Thyroid gland (tissue), 4 donors: ENCODE results near the gene SHPK. TPM values are rescaled to one million over a fixed set of nuclear protein-coding genes. Genes with fewer than 3 reads are reported as not detected.

ENCODE experiments used
- DNase-seq, 2 donors: peaks; one replicate each; pipeline ENCODE4 v3.0.0-alpha.2; 2019
- H3K27ac ChIP-seq, 3 donors: fragments of 200-600 bp; sonication (generic); 1 replicate in 2 of 3; 2 replicates in 1 of 3; pipeline ENCODE4 v1.5.1; 2016 to 2019; ENCODE audit warnings: mild to moderate bottlenecking in 1 of 3, moderate library complexity in 1 of 3
- H3K27me3 ChIP-seq: fragments of 200-600 bp; sonication (generic); one replicate; pipeline ENCODE4 v1.5.1; 2019
- H3K36me3 ChIP-seq, 2 donors: fragments of 200-600 bp; sonication (generic); one replicate each; pipeline ENCODE4 v1.5.1; 2016 to 2019
- H3K4me1 ChIP-seq, 2 donors: fragments of 200-600 bp; sonication (generic); one replicate each; pipeline ENCODE4 v1.5.1; 2017 to 2019
- H3K4me3 ChIP-seq, 3 donors: fragments of 200-600 bp; sonication (generic); replicated peaks in 1 of 3; 1 replicate in 2 of 3; 2 replicates in 1 of 3; pipeline ENCODE4 v1.5.1; 2016; ENCODE audit warnings: mild to moderate bottlenecking in 1 of 3
- H3K9me3 ChIP-seq: fragments of 200-600 bp; sonication (generic); one replicate; pipeline ENCODE4 v1.5.1; 2017
- POLR2A ChIP-seq, 2 donors: fragments of 450-650 bp; IDR thresholded peaks; one replicate each; pipeline ENCODE4 v1.6.1; 2017; ENCODE audit warnings: antibody characterized with exemption in 2 of 2, mild to moderate bottlenecking in 2 of 2, moderate library complexity in 1 of 2
- WGBS, 2 donors: methylation state at CpG; one replicate each; pipeline ENCODE4 v1.1.5; 2017; 5-methylcytosine and 5-hydroxymethylcytosine counted together
- intact Hi-C: fragments of 100-400 bp; cut with DNase I; formaldehyde crosslinking; loops from one replicate; pipeline ENCODE4 v1.15.1; 2023
- total RNA-seq, 4 donors: library from RNA; depleted of rRNA; stranded (reverse); fragments of >200 nt; gene quantifications; one replicate each; pipeline ENCODE4 v1.2.3, GENCODE V29; 2016
- TF ChIP-seq, protein P1 (sequence below), 6 experiments: fragments of 200-600 bp in 3 of 6; fragments of 450-650 bp in 3 of 6; sonication (generic) in 3 of 6; IDR thresholded peaks; one replicate each; pipeline ENCODE4 v1.5.1; 2016 to 2019; ENCODE audit warnings: antibody characterized with exemption in 6 of 6, mild to moderate bottlenecking in 2 of 6, inconsistent platforms in 1 of 6, moderate library complexity in 1 of 6

Gene SHPK, protein sequence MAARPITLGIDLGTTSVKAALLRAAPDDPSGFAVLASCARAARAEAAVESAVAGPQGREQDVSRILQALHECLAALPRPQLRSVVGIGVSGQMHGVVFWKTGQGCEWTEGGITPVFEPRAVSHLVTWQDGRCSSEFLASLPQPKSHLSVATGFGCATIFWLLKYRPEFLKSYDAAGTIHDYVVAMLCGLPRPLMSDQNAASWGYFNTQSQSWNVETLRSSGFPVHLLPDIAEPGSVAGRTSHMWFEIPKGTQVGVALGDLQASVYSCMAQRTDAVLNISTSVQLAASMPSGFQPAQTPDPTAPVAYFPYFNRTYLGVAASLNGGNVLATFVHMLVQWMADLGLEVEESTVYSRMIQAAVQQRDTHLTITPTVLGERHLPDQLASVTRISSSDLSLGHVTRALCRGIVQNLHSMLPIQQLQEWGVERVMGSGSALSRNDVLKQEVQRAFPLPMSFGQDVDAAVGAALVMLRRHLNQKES
- total RNA-seq: 10 to 100 TPM; 16.1 to 18.4 (median 17.6) TPM

DNA sequence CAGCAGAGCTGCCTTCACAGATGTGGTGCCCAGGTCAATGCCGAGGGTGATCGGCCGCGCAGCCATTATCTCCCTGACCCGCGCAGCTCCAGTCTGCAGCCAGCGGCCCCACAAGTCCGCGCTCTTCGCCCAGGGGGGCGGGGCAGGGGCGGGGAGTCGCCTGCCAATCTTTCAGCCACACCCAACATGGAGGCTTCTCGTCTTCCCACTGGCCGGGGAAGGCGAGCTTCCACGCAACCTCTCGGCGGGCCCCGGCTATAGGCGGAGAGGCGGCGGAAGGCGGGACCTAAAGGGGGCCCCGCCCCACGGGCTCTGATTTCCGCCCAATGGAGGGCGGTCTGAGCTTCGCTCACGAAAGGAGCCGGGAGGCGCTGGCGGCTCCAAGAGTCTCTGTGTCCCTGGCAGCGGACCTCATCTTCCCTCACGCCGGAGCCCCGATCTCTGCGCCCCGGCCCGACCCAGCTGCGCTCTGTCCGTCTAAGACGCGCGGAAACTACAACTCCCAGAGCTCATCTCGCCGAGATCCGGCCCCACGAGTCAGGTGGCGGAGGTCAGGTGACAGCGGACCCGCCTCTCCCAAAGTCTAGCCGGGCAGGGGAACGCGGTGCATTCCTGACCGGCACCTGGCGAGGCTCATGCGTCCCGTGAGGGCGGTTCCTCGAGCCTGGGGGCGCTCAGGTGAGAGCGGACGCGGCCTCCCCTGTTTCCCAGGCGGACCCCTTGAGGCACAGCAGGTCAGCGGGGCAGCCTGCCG lies at the start of gene SHPK, which contains the start of gene CTNS:
Gene SHPK, minus strand, starts transcription at position 97 of the 754 bp plus-strand sequence. Its CDS starts 31 bp downstream, at position 66.
Gene CTNS, plus strand, starts transcription at position 607 of the 754 bp plus-strand sequence. CDS start 3,447 bp downstream, outside the sequence.
- Histone ChIP-seq H3K27ac (peak within 1 kb of the TSS; percentile 93 to 99 (median 98)), H3K9me3 (no peaks in the 10 kb centered on the region), H3K4me1 (peaks cover 7 to 8% of the 10 kb centered on the region in 2 donors), H3K4me3 (peak within 1 kb of the TSS; percentile 60 to 99 (median 95)), H3K36me3 (no peaks in the 10 kb centered on the region), H3K27me3 (no peaks in the 10 kb centered on the region)
- WGBS, 2 donors: 1% methylated on average over 23 of the region's 68 CpGs; no CpG with 5 or more reads in 1 of the 2 donors
- DNase-seq: peak; percentile 97
- intact Hi-C loops: no loop called here
- TF ChIP-seq, protein P1, sequence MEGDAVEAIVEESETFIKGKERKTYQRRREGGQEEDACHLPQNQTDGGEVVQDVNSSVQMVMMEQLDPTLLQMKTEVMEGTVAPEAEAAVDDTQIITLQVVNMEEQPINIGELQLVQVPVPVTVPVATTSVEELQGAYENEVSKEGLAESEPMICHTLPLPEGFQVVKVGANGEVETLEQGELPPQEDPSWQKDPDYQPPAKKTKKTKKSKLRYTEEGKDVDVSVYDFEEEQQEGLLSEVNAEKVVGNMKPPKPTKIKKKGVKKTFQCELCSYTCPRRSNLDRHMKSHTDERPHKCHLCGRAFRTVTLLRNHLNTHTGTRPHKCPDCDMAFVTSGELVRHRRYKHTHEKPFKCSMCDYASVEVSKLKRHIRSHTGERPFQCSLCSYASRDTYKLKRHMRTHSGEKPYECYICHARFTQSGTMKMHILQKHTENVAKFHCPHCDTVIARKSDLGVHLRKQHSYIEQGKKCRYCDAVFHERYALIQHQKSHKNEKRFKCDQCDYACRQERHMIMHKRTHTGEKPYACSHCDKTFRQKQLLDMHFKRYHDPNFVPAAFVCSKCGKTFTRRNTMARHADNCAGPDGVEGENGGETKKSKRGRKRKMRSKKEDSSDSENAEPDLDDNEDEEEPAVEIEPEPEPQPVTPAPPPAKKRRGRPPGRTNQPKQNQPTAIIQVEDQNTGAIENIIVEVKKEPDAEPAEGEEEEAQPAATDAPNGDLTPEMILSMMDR (IDR thresholded peaks at IDR 0.05): no peak
- peak in 1 of 2 donors; percentile 75 for TF ChIP-seq POLR2A (IDR thresholded peaks at IDR 0.05)

DNA sequence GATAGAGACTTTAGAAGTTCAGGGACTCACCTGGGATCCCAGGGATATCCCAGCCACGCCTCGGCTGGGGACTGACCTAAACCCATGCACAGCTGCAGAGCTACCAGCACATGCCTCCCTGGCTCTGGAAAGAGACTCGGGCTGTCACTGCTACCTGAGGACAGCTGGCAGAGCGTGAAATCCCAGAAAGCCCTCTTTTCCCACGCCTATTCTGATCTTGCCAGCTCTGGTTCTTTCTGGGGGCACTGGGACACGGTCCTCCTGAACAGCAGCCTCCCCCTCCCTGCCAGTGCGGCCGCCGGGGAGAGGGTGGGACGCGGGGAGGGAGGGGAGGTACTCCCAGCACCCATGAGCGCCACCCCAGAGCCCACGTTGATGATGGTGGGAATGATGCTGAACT lies 49.1 kb upstream of the SHPK start:
- no peaks in the 10 kb centered on the region for H3K9me3 ChIP-seq
- H3K27ac ChIP-seq: no peak overlapping the region
- no peak overlapping the region for H3K4me3 ChIP-seq
- no peaks in the 10 kb centered on the region for H3K36me3 ChIP-seq
- no peak for DNase-seq
- no peak for TF ChIP-seq POLR2A (IDR thresholded peaks at IDR 0.05)
- TF ChIP-seq, protein P1 (IDR thresholded peaks at IDR 0.05): no peak
- no peaks in the 10 kb centered on the region for H3K4me1 ChIP-seq
- WGBS, 2 donors: 13 to 35% methylated on average over 8 of the region's 13 CpGs
- H3K27me3 ChIP-seq: no peaks in the 10 kb centered on the region
- intact Hi-C loops: no loop called here

DNA sequence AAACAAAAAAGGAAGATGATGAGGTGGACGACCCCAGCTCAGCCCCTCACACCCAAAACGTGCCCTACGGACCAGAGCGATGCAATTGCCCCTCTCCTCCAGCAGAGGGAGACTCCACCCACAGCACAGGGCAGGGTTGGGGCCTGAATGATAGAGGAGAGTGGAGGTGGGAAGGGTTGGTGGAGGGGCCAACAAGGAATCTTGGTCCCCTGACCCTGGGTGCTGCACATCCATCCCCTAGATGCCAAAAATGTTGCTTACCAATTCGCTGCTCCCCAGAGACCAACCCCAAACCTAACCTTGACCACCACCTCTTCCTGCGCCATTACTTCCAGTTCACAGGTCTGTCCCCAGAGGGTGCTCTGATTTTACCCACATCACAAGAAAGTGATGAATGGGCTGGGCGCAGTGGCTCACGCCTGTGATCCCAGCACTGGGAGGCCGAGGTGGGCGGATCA lies 47.0 kb upstream of the SHPK start:
- intact Hi-C loops: no loop called here
- 25 to 32% methylated on average over 8 to 10 of the region's 10 CpGs for WGBS, 2 donors
- H3K27ac ChIP-seq: no peak overlapping the region
- DNase-seq: peak in 1 of 2 donors; percentile 16
- no peak for TF ChIP-seq POLR2A (IDR thresholded peaks at IDR 0.05)
- TF ChIP-seq, protein P1 (IDR thresholded peaks at IDR 0.05): peak; percentile 58 to 90 (median 60)
- no peaks in the 10 kb centered on the region for H3K36me3 ChIP-seq
- no peak overlapping the region for H3K4me3 ChIP-seq
- H3K4me1 ChIP-seq: no peaks in the 10 kb centered on the region
- no peaks in the 10 kb centered on the region for H3K9me3 ChIP-seq
- H3K27me3 ChIP-seq: no peaks in the 10 kb centered on the region

DNA sequence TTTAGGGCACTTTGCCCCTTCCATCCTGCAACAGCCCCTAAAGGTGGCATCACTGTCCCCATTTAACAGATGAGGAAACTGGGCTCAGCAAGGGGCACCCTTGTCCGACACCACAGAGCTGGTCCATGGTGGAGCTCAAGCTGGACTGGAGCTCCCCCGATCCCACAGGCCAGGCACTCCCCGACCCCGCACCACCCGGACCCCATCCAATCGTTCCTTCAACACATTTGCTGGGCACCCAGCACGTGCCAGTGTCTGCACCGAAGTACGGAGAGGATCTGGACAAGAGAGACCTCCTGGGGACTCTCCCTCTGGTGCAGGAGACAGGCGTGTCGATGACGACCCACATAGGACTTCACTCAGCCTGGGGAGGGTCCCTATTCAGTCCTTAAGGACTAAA lies 46.0 kb upstream of the SHPK start:
- Histone ChIP-seq H3K9me3 (no peaks in the 10 kb centered on the region), H3K27ac (no peak overlapping the region), H3K4me3 (no peak overlapping the region), H3K4me1 (no peaks in the 10 kb centered on the region), H3K27me3 (no peaks in the 10 kb centered on the region), H3K36me3 (no peaks in the 10 kb centered on the region)
- 86% methylated on average over 12 of the region's 12 CpGs for WGBS, 2 donors
- intact Hi-C loops: no loop called here
- no peak for TF ChIP-seq POLR2A (IDR thresholded peaks at IDR 0.05)
- TF ChIP-seq, protein P1 (IDR thresholded peaks at IDR 0.05): no peak
- no peak for DNase-seq
